K562 (cell line): ENCODE measurements around the gene GABRP. TPM values are rescaled to one million over a fixed set of nuclear protein-coding genes. Genes with fewer than 3 reads are reported as not detected.

Source experiments
- ATAC-seq: fragments of 200-7000 bp; cut with Tn5 transposase; 3 replicates; pipeline ENCODE4 v1.9.1; 2020; ENCODE audit warnings: moderate library complexity
- BruUV-seq: library from RNA; stranded (reverse); fragments of 400-500 nt; replicated peaks from 2 replicates; lab custom pipeline; 2021; lab: Mats Ljungman, UMichigan
- CTCF ChIA-PET: fragments of 300-600 bp; formaldehyde crosslinking; extraction: SDS; loops from one replicate; lab custom pipeline; 2021; ENCODE audit warnings: low intra/inter-chr PET ratio; lab: Yijun Ruan, JAX
- POLR2A ChIA-PET: fragments of 300-600, 350-650 bp; sonication (Branson Sonifier 250); formaldehyde crosslinking; extraction: SDS; loops from one replicate; lab custom pipeline; 2021; ENCODE audit warnings: antibody characterized with exemption, inconsistent platforms; lab: Yijun Ruan, JAX
- DNase-seq, 4 experiments: peaks; one replicate each; pipeline versions ENCODE4 v3.0.0 to v3.0.0-alpha.2; 2011 to 2018; ENCODE audit warnings: low spot score in 3 of 4, mixed read lengths in 3 of 4; ENCODE audit errors: extremely low read depth in 1 of 4
- FAIRE-seq: peaks from 2 replicates; lab custom pipeline; 2011; peaks lifted over from hg19 to GRCh38; lab: Jason Lieb, UNC
- H2AFZ ChIP-seq: 2 replicates; pipeline ENCODE4 v1.6.0; 2011; ENCODE audit warnings: low read depth, low read length, control low read depth, inconsistent platforms
- H3K27ac ChIP-seq: fragments of 200-600 bp; 3 replicates; pipeline ENCODE4 v1.8.0; 2011; ENCODE audit warnings: low read depth, mild to moderate bottlenecking, control low read depth, inconsistent platforms, low read length, moderate library complexity, mixed read lengths; ENCODE audit errors: extremely low read depth
- H3K27me3 ChIP-seq, 2 experiments: fragments of 300-600 bp in 1 of 2; 2 replicates in 1 of 2; 3 replicates in 1 of 2; pipeline versions ENCODE4 v1.6.0 to v1.8.0; 2011; ENCODE audit warnings: inconsistent platforms in 2 of 2, low read length in 2 of 2, mild to moderate bottlenecking in 1 of 2, mixed read lengths in 1 of 2, moderate library complexity in 1 of 2; ENCODE audit not compliant: control insufficient read depth in 2 of 2, insufficient read depth in 2 of 2
- H3K36me3 ChIP-seq: fragments of 300-600 bp; 3 replicates; pipeline ENCODE4 v1.8.0; 2011; ENCODE audit warnings: mild to moderate bottlenecking, low read length, inconsistent platforms; ENCODE audit not compliant: control insufficient read depth, insufficient read depth
- H3K4me1 ChIP-seq, 2 experiments: fragments of 200-600 bp in 1 of 2; replicated peaks in 1 of 2; 2 replicates in 1 of 2; 3 replicates in 1 of 2; pipeline versions ENCODE4 v1.5.1 to v1.8.0; 2011; ENCODE audit warnings: inconsistent platforms in 2 of 2, low read length in 2 of 2, mild to moderate bottlenecking in 1 of 2, mixed read lengths in 1 of 2, moderate library complexity in 1 of 2; ENCODE audit not compliant: control insufficient read depth in 2 of 2, insufficient read depth in 2 of 2
- H3K4me2 ChIP-seq: 2 replicates; pipeline ENCODE4 v1.6.1; 2011; ENCODE audit warnings: low read length, control low read depth, inconsistent platforms, mixed read lengths; ENCODE audit not compliant: insufficient read depth
- H3K4me3 ChIP-seq: fragments of 200-600 bp; sonication (generic), shearing (Covaris generic); 2 replicates; pipeline ENCODE4 v1.5.1; 2016; ENCODE audit warnings: control low read depth, inconsistent platforms
- H3K79me2 ChIP-seq: fragments of 200-600 bp; 3 replicates; pipeline ENCODE4 v1.8.0; 2011; ENCODE audit warnings: low read length, inconsistent platforms; ENCODE audit not compliant: control insufficient read depth, insufficient read depth
- H3K9ac ChIP-seq, 2 experiments: 2 replicates each; pipeline versions ENCODE4 v1.6.0 to v1.6.1; 2011; ENCODE audit warnings: low read depth in 2 of 2, low read length in 2 of 2, control low read depth in 1 of 2, inconsistent platforms in 1 of 2, mild to moderate bottlenecking in 1 of 2, mixed read lengths in 1 of 2; ENCODE audit not compliant: insufficient read depth in 1 of 2
- H3K9me1 ChIP-seq: one replicate; pipeline ENCODE4 v1.6.0; 2011; ENCODE audit warnings: inconsistent platforms, mild to moderate bottlenecking, low read length, moderate library complexity; ENCODE audit not compliant: control insufficient read depth, insufficient read depth
- H3K9me3 ChIP-seq: replicated peaks from 2 replicates; pipeline ENCODE4 v1.5.1; 2011; ENCODE audit warnings: low read depth, low read length, inconsistent platforms; ENCODE audit not compliant: control insufficient read depth, insufficient read depth
- H4K20me1 ChIP-seq: replicated peaks from 2 replicates; pipeline ENCODE4 v1.6.1; 2011; ENCODE audit warnings: low read length, inconsistent platforms, mixed read lengths; ENCODE audit not compliant: control insufficient read depth, insufficient read depth
- RAD21 ChIP-seq, 2 experiments: fragments of 250-450 bp in 1 of 2; fragments of 450-650 bp in 1 of 2; sonication (Bioruptor Pico) in 1 of 2; formaldehyde crosslinking in 1 of 2; IDR thresholded peaks in 1 of 2; conservative IDR thresholded peaks in 1 of 2; 2 replicates each; pipeline versions ENCODE4 v1.4.0 to v1.8.0; 2020 to 2022; ENCODE audit warnings: mild to moderate bottlenecking in 2 of 2, moderate library complexity in 1 of 2
- ZNF76 ChIP-seq: fragments of 250-450 bp; sonication (Bioruptor Pico); IDR thresholded peaks from 2 replicates; pipeline ENCODE4 v1.4.0; 2020; ENCODE audit warnings: mild to moderate bottlenecking, moderate library complexity, borderline replicate concordance
- WGBS: fragments of 100-300 bp; shearing (Covaris generic); methylation state at CpG from one replicate; pipeline ENCODE4 v1.1.6; 2016; ENCODE audit warnings: low coverage, mixed read lengths; ENCODE audit not compliant: insufficient coverage; ENCODE audit errors: missing lambda C conversion rate; 5-methylcytosine and 5-hydroxymethylcytosine counted together
- in situ Hi-C: fragments of 300-500 bp; cut with MboI; formaldehyde crosslinking; loops from 4 replicates; pipeline ENCODE4 v1.15.0; 2018; ENCODE audit warnings: inconsistent platforms, mixed read lengths
- intact Hi-C: fragments of 100-400 bp; cut with micrococcal nuclease; formaldehyde crosslinking; loops from 2 replicates; pipeline ENCODE4 v1.14.2; 2022
- polyA plus RNA-seq, 8 experiments: library from polyadenylated mRNA; depleted of rRNA in 4 of 8; stranded (reverse) in 5 of 8; unstranded in 3 of 8; fragments of >200 nt; fragmentation: Nextera tagmentation in 2 of 8; fragmentation: Illumina TruSeq in 1 of 8; extraction: Ambion mirVana in 2 of 8; extraction: Trizol in 1 of 8; gene quantifications; 2 replicates each; pipeline versions ENCODE4 v1.2.1 to v1.2.3, GENCODE V29; 2011 to 2014; ENCODE audit warnings: inconsistent platforms in 1 of 8, missing spikeins in 1 of 8
- total RNA-seq, 7 experiments: library from RNA; depleted of rRNA in 6 of 7; stranded (reverse); fragments of >200 nt in 6 of 7; fragmentation: Illumina TruSeq in 2 of 7; extraction: Trizol in 2 of 7; gene quantifications; 2 replicates each; pipeline versions ENCODE4 v1.2.1 to v1.2.3, GENCODE V29; 2011 to 2021; ENCODE audit warnings: low replicate concordance in 1 of 7
- TF ChIP-seq, protein P1 (sequence below): fragments of 450-650 bp; formaldehyde crosslinking; IDR thresholded peaks from 2 replicates; pipeline ENCODE4 v1.4.0; 2022; ENCODE audit warnings: missing genetic modification characterization
- TF ChIP-seq, protein P2 (sequence below), 2 experiments: fragments of 450-650 bp; IDR thresholded peaks; 2 replicates each; pipeline ENCODE4 v1.6.1; 2016; ENCODE audit warnings: mild to moderate bottlenecking in 2 of 2, borderline replicate concordance in 1 of 2, low read depth in 1 of 2, moderate library complexity in 1 of 2
- TF ChIP-seq, protein P3 (sequence below): fragments of 450-650 bp; IDR thresholded peaks from 2 replicates; pipeline ENCODE4 v1.6.1; 2016; ENCODE audit warnings: antibody characterized with exemption

GABRP gene
- total and polyA plus RNA-seq, 9 of the 15 experiments (the other 6 are each of a cell fraction or from before 2014, with no cell fraction given) = not detected

DNA sequence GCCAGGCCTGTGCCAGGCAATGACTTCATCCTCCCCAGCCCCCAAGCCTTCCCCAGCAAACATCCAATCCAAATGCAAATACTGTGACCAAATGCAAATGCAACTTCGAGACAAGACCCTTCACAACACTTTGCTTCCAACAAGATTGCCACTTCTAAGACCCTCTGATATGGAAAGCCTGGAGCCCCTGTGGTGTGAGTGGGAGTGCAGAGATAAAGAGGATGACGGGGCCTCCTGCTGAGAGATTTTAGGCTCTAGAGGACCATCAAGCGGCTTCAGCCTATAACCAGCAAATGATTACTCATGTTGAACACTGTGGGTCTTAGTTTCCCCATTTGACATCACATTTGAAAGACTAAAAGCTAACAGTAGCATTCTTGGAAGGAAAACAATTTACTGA lies 46.6 kb upstream of the GABRP start (continued):
- no peak for TF ChIP-seq RAD21 (CRISPR knock-in tag; conservative IDR thresholded peaks at IDR 0.05 in 1 of 2, IDR thresholded peaks at IDR 0.05 in 1 of 2)
- TF ChIP-seq, protein P1, sequence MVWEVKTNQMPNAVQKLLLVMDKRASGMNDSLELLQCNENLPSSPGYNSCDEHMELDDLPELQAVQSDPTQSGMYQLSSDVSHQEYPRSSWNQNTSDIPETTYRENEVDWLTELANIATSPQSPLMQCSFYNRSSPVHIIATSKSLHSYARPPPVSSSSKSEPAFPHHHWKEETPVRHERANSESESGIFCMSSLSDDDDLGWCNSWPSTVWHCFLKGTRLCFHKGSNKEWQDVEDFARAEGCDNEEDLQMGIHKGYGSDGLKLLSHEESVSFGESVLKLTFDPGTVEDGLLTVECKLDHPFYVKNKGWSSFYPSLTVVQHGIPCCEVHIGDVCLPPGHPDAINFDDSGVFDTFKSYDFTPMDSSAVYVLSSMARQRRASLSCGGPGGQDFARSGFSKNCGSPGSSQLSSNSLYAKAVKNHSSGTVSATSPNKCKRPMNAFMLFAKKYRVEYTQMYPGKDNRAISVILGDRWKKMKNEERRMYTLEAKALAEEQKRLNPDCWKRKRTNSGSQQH (CRISPR knock-in tag) = no peak

DNA sequence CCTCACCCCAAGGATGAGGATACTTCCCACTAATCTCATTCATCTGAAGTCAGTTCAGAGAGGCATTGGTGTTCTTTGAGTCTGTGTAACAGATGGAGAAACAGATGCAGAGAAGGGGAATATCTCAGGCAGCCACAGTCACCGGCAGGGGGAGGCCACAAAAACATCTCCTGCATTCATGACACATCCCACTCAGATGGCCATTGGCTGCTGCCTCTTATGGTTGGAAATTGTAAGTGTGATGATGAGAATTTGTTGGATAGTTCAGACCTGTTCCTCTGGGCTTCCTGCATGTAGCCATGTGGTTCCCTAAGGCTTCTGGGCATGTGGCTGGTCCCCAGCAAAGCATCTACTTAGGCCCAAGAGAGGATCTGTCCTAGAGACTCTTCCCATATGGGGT lies 45.9 kb upstream of the GABRP start:
- Histone ChIP-seq H3K4me2 (no peak overlapping the region), H3K9me1 (no peaks in the 10 kb centered on the region), H3K36me3 (no peaks in the 10 kb centered on the region), H3K9me3 (no peaks in the 10 kb centered on the region), H3K9ac (no peak overlapping the region), H3K27me3 (no peaks in the 10 kb centered on the region), H3K4me1 (no peaks in the 10 kb centered on the region), H3K27ac (no peak overlapping the region), H4K20me1 (no peaks in the 10 kb centered on the region), H3K4me3 (no peak overlapping the region), H3K79me2 (no peaks in the 10 kb centered on the region), H2AFZ (no peak overlapping the region)
- FAIRE-seq = no peak
- POLR2A ChIA-PET = no interaction called here
- BruUV-seq = no TSS peak
- DNase-seq = no peak
- ATAC-seq = no peak
- in situ Hi-C loops = no loop called here
- CTCF ChIA-PET = no interaction called here
- intact Hi-C loops = no loop called here
- 0% methylated on average over 1 of the region's 1 CpG for WGBS
- TF ChIP-seq, protein P2, sequence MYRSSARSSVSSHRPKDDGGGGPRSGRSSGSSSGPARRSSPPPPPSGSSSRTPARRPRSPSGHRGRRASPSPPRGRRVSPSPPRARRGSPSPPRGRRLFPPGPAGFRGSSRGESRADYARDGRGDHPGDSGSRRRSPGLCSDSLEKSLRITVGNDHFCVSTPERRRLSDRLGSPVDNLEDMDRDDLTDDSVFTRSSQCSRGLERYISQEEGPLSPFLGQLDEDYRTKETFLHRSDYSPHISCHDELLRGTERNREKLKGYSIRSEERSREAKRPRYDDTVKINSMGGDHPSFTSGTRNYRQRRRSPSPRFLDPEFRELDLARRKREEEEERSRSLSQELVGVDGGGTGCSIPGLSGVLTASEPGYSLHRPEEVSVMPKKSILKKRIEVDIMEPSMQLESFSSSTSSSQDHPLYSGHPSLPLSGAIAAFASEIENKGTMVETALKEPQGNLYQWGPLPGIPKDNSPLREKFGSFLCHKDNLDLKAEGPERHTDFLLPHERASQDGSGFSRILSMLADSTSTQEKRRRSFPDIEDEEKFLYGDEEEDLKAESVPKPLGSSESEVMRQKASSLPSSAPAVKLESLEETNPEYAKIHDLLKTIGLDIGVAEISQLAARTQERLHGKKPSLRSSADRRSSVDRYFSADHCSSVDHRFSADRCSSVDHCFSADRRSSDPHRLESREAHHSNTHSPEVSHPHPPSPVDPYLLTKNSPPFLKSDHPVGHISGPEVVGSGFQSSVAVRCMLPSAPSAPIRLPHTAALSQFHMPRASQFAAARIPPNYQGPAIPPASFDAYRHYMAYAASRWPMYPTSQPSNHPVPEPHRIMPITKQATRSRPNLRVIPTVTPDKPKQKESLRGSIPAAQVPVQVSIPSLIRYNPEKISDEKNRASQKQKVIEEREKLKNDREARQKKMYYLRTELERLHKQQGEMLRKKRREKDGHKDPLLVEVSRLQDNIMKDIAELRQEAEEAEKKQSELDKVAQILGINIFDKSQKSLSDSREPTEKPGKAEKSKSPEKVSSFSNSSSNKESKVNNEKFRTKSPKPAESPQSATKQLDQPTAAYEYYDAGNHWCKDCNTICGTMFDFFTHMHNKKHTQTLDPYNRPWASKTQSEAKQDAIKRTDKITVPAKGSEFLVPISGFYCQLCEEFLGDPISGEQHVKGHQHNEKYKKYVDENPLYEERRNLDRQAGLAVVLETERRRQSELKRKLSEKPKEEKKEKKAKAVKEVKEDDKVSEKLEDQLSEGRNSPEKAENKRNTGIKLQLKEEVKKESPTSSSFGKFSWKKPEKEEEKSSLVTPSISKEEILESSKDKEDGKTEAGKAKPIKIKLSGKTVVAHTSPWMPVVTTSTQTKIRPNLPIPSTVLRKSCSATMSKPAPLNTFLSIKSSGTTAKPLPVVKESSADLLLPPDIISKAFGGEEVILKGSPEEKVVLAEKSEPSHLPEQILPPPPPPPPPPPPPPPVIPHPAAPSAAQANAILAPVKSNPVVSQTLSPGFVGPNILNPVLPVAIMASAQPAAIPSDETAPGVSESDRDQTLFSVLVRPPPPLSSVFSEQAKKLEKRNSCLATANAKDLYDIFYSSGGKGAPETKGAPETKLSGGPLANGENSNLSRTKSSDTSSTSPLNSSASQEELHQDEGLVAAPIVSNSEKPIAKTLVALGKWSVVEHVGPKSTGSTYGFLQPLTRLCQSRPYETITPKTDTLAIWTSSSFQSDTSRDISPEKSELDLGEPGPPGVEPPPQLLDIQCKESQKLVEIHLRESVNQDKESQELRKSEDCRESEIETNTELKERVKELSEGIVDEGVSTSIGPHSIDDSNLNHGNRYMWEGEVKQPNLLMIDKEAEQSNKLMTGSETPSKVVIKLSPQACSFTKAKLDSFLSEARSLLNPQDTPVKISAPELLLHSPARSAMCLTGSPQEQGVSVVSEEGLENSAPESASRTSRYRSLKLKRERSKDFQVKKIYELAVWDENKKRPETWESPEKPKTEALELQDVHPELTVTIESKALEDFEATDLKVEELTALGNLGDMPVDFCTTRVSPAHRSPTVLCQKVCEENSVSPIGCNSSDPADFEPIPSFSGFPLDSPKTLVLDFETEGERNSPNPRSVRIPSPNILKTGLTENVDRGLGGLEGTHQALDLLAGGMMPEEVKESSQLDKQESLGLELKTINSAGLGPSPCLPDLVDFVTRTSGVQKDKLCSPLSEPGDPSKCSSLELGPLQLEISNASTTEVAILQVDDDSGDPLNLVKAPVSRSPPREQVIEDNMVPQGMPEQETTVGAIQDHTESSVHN (IDR thresholded peaks at IDR 0.05; ENCODE audit: borderline replicate concordance in 1 of 2, low read depth in 1 of 2) = no peak
- no peak for TF ChIP-seq ZNF76
- TF ChIP-seq, protein P3, sequence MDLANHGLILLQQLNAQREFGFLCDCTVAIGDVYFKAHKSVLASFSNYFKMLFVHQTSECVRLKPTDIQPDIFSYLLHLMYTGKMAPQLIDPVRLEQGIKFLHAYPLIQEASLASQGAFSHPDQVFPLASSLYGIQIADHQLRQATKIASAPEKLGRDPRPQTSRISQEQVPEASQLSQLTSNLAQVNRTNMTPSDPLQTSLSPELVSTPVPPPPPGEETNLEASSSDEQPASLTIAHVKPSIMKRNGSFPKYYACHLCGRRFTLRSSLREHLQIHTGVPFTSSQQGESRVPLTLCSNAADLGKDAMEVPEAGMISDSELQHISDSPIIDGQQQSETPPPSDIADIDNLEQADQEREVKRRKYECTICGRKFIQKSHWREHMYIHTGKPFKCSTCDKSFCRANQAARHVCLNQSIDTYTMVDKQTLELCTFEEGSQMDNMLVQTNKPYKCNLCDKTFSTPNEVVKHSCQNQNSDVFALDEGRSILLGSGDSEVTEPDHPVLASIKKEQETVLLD = no peak
